Measurements from ENCODE around the gene NBAS. TPM values are rescaled to one million over a fixed set of nuclear protein-coding genes. Genes with fewer than 3 reads are reported as not detected.
A peak's percentile ranks its signal among the peaks of the same experiment; 100 is the strongest.

The NBAS gene
- total RNA-seq (2014; rRNA removed; shearing (Covaris generic)) (23.2 and 28.8 TPM in 2 replicates), total RNA-seq (2022) (23.5 and 24.4 TPM in 2 replicates), Bru-seq, nascent RNA (percentile 66 among the genes with signal in this experiment), BruChase-seq, experiment 1, labeled RNA remaining after a 6-hour chase (percentile 56 among the genes with signal in this experiment), BruChase-seq, experiment 2, labeled RNA remaining after a 2-hour chase (percentile 57 among the genes with signal in this experiment)
- long read RNA-seq, full-length matches to known transcripts = 5 of 23 reads
- long read RNA-seq, partial matches to known transcripts = 5 of 23 reads
- long read RNA-seq, other reads (novel, unspliced or antisense) = 13 of 23 reads

- POLR2A ChIA-PET = interaction anchor here (0.6 to 1.6 kb wide), 10 partner anchors 8 to 422 kb away, joined by 3 to 9 read pairs (median 6); no protein-coding TSS in a partner anchor
- Histone ChIP-seq H3K4me2 (ENCODE audit: low read length) (peak within 1 kb of the TSS; percentile 89), H3K27ac (ENCODE audit: low read depth, low read length, poor library complexity, severe bottlenecking) (no peak within 1 kb of the TSS), H3K9me3 (ENCODE audit: low read length) (no peaks in the 10 kb centered on the region), H4K20me1 (ENCODE audit: insufficient read depth, low read length) (no peaks in the 10 kb centered on the region), H2AFZ (ENCODE audit: low read length) (peak within 1 kb of the TSS; percentile 100), H3K9me2 (ENCODE audit: insufficient read depth, low read length) (no peaks in the 10 kb centered on the region), H3K4me3 (ENCODE audit: low read depth, low read length, poor library complexity, severe bottlenecking) (peak within 1 kb of the TSS; percentile 91), H3K36me3 (ENCODE audit: insufficient read depth, low read length) (no peaks in the 10 kb centered on the region), H3K79me2 (ENCODE audit: insufficient read depth, low read depth, low read length) (peaks cover 17% of the 10 kb centered on the region), H3K4me1 (ENCODE audit: insufficient read depth, low read length, poor library complexity, severe bottlenecking) (peaks cover 16% of the 10 kb centered on the region)
- no TSS peak for BruUV-seq (replicated peaks)
- no peak for TF ChIP-seq CTCF (conservative IDR thresholded peaks at IDR 0.05; ENCODE audit: low read length)
- TF ChIP-seq EZH2phosphoT487 (IDR thresholded peaks at IDR 0.05; ENCODE audit: borderline replicate concordance, low read depth, low read length) = no peak
- DNase-seq (ENCODE audit: low spot score) = peak; percentile 81
- intact Hi-C loops (cut with micrococcal nuclease; ENCODE audit: unreplicated experiment) = no loop called here
- CTCF ChIA-PET (ENCODE audit: unreplicated experiment) = interaction anchor here (0.6 kb wide), 1 partner anchor 129 kb away, joined by 15 read pairs; no protein-coding TSS in a partner anchor
Observed at GRCh38 chr2:15560988-15561573, at the start of gene NBAS. Gene NBAS, minus strand, starts transcription at chr2:15561334. Its CDS starts 30 bp downstream, at chr2:15561304.

GRCh38 chr2:15610430-15610952, 49.4 kb upstream of the NBAS start:
- Histone ChIP-seq H3K79me2 (ENCODE audit: insufficient read depth, low read depth, low read length) (no peaks in the 10 kb centered on the region), H3K4me1 (ENCODE audit: insufficient read depth, low read length, poor library complexity, severe bottlenecking) (no peaks in the 10 kb centered on the region), H2AFZ (ENCODE audit: low read length) (no peak overlapping the region), H3K4me3 (ENCODE audit: low read depth, low read length, poor library complexity, severe bottlenecking) (no peak overlapping the region), H3K9me3 (ENCODE audit: low read length) (no peaks in the 10 kb centered on the region), H3K36me3 (ENCODE audit: insufficient read depth, low read length) (peaks cover 77% of the 10 kb centered on the region), H4K20me1 (ENCODE audit: insufficient read depth, low read length) (no peaks in the 10 kb centered on the region), H3K4me2 (ENCODE audit: low read length) (no peak overlapping the region), H3K9me2 (ENCODE audit: insufficient read depth, low read length) (no peaks in the 10 kb centered on the region), H3K27ac (ENCODE audit: low read depth, low read length, poor library complexity, severe bottlenecking) (no peak overlapping the region)
- TF ChIP-seq CTCF (conservative IDR thresholded peaks at IDR 0.05; ENCODE audit: low read length) (no peak), EZH2phosphoT487 (IDR thresholded peaks at IDR 0.05; ENCODE audit: borderline replicate concordance, low read depth, low read length) (no peak)
- BruUV-seq (replicated peaks) = no TSS peak
- CTCF ChIA-PET (ENCODE audit: unreplicated experiment) = no interaction called here
- intact Hi-C loops (cut with micrococcal nuclease; ENCODE audit: unreplicated experiment) = no loop called here
- POLR2A ChIA-PET = interaction anchor here (0.7 to 1.6 kb wide), 2 partner anchors 16 to 32 kb away, joined by 3 to 9 read pairs; no protein-coding TSS in a partner anchor
- DNase-seq (ENCODE audit: low spot score) = no peak

Data from OCI-LY7 (cell line).